ENCODE results near the gene ZNF275. TPM values are rescaled to one million over a fixed set of nuclear protein-coding genes. Genes with fewer than 3 reads are reported as not detected.

ZNF275 gene
- total RNA-seq, 1 experiment from 2014 or later: 9.8 TPM

DNA sequence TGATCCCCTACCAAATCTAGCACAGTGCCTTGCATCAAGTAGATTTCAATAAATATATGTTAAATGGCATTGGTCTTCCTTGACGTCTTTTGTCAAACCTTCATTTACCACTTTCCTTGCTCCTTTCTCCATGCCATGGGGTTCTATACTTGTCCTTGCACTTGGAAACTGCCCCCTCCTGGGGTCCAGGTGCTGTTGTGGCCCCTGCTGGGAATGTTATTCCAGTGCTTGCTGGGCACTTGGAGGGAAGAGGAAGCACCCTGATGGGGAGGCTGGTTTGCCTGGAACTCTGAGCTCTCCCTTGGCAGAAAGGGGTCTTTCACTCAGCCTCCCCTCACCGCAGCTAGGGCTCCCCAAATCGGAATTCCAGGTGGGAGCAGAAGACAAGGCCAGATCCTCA, 18.9 kb downstream of the ZNF275 start:
- no peaks in the 10 kb centered on the region for H3K4me1 ChIP-seq (ENCODE audit: control insufficient read depth in 1 of 2, insufficient read depth in 2 of 2, low read length in 2 of 2)
- no peak for DNase-seq (ENCODE audit: low read depth, low spot score)
- BruUV-seq (replicated peaks): no TSS peak
- no peaks in the 10 kb centered on the region for H3K9me3 ChIP-seq (ENCODE audit: control insufficient read depth in 1 of 2, insufficient read depth in 1 of 2, low read depth in 1 of 2, low read length in 2 of 2)
- ChIA-PET RAD21 (ENCODE audit: low non-redundant PET in 1 of 2, low total read pairs in 2 of 2, uncharacterized antibody in 2 of 2, unreplicated experiment in 2 of 2) (interaction anchor here in 1 of 2 experiments (0.5 kb wide), 1 partner anchor 53 kb away, joined by 3 read pairs; no protein-coding TSS in a partner anchor), POLR2A (no interaction called here), CTCF (no interaction called here)
- no peak overlapping the region for H3K9ac ChIP-seq (ENCODE audit: low read length)
- H4K20me1 ChIP-seq (ENCODE audit: insufficient read depth): no peaks in the 10 kb centered on the region
- H3K79me2 ChIP-seq (ENCODE audit: insufficient read depth, low read length): no peaks in the 10 kb centered on the region
- no peaks in the 10 kb centered on the region for H3K36me3 ChIP-seq (ENCODE audit: control insufficient read depth in 1 of 2, insufficient read depth in 2 of 2, low read length in 2 of 2)
- no peak for ATAC-seq
- H3K4me3 ChIP-seq (replicated peaks in 1 of 2; ENCODE audit: low read depth in 1 of 2, low read length in 2 of 2): no peak overlapping the region
- no peak overlapping the region for H2AFZ ChIP-seq (ENCODE audit: low read depth, low read length, poor library complexity, severe bottlenecking)
- H3K4me2 ChIP-seq (ENCODE audit: low read length): no peak overlapping the region
- H3K27me3 ChIP-seq (ENCODE audit: insufficient read depth, low read length): no peaks in the 10 kb centered on the region
- intact Hi-C loops (cut with micrococcal nuclease): no loop called here
- TF ChIP-seq POLR2A (IDR thresholded peaks at IDR 0.05; ENCODE audit: borderline replicate concordance, extremely low read depth, insufficient read depth, insufficient read length) (no peak), FOSL1 (IDR thresholded peaks at IDR 0.05; ENCODE audit: low read depth) (no peak), JUND (IDR thresholded peaks at IDR 0.05) (no peak), ZFX (IDR thresholded peaks at IDR 0.05) (no peak), MAX (IDR thresholded peaks at IDR 0.05) (no peak), SRF (IDR thresholded peaks at IDR 0.05; ENCODE audit: low read depth) (no peak), EZH2 (IDR thresholded peaks at IDR 0.05) (no peak), ZNF274 (IDR thresholded peaks at IDR 0.05; ENCODE audit: low read depth, low read length) (no peak), TCF7L2 (IDR thresholded peaks at IDR 0.05; ENCODE audit: borderline replicate concordance, extremely low read depth, insufficient read depth, insufficient read length) (no peak), ELF1 (IDR thresholded peaks at IDR 0.05; ENCODE audit: borderline replicate concordance, low read depth) (no peak), CEBPB (IDR thresholded peaks at IDR 0.05; ENCODE audit: low read depth) (no peak)
- no peak overlapping the region for H3K27ac ChIP-seq (ENCODE audit: low read depth, low read length)
- H3K9me2 ChIP-seq (ENCODE audit: insufficient read depth): no peaks in the 10 kb centered on the region

- DNase-seq (ENCODE audit: low read depth, low spot score) (no peak), ATAC-seq (peak; percentile 22; the same call in 1 of the 2 replicates)
- ChIA-PET CTCF (no interaction called here), POLR2A (no interaction called here), RAD21 (ENCODE audit: low non-redundant PET in 1 of 2, low total read pairs in 2 of 2, uncharacterized antibody in 2 of 2, unreplicated experiment in 2 of 2) (no interaction called here)
- Histone ChIP-seq H2AFZ (ENCODE audit: low read depth, low read length, poor library complexity, severe bottlenecking) (no peak overlapping the region), H3K4me1 (ENCODE audit: control insufficient read depth in 1 of 2, insufficient read depth in 2 of 2, low read length in 2 of 2) (no peaks in the 10 kb centered on the region), H3K9ac (ENCODE audit: low read length) (no peak overlapping the region), H4K20me1 (ENCODE audit: insufficient read depth) (no peaks in the 10 kb centered on the region), H3K9me2 (ENCODE audit: insufficient read depth) (no peaks in the 10 kb centered on the region), H3K9me3 (ENCODE audit: control insufficient read depth in 1 of 2, insufficient read depth in 1 of 2, low read depth in 1 of 2, low read length in 2 of 2) (no peaks in the 10 kb centered on the region), H3K36me3 (ENCODE audit: control insufficient read depth in 1 of 2, insufficient read depth in 2 of 2, low read length in 2 of 2) (no peaks in the 10 kb centered on the region), H3K4me3 (replicated peaks in 1 of 2; ENCODE audit: low read depth in 1 of 2, low read length in 2 of 2) (no peak overlapping the region), H3K4me2 (ENCODE audit: low read length) (no peak overlapping the region), H3K79me2 (ENCODE audit: insufficient read depth, low read length) (no peaks in the 10 kb centered on the region), H3K27me3 (ENCODE audit: insufficient read depth, low read length) (no peaks in the 10 kb centered on the region), H3K27ac (ENCODE audit: low read depth, low read length) (no peak overlapping the region)
- TF ChIP-seq SIN3A (IDR thresholded peaks at IDR 0.05; ENCODE audit: low read depth) (no peak), POLR2AphosphoS5 (IDR thresholded peaks at IDR 0.05; ENCODE audit: low read depth, low read length) (no peak), EZH2phosphoT487 (IDR thresholded peaks at IDR 0.05; ENCODE audit: borderline replicate concordance) (no peak)
- BruUV-seq (replicated peaks): no TSS peak
- intact Hi-C loops (cut with micrococcal nuclease): no loop called here
These were observed 19.5 kb downstream of the ZNF275 start for GRCh38 chrX:153353416-153353815.

Data from HCT116 (cell line).